H1 (cell line): ENCODE results near the gene TLE3. TPM values are rescaled to one million over a fixed set of nuclear protein-coding genes. Genes with fewer than 3 reads are reported as not detected.

Experiments used
- CTCF ChIA-PET: fragments of 300-600 bp; sonication (Branson Sonifier 250); formaldehyde crosslinking; loops from one replicate; lab custom pipeline; 2021; ENCODE audit not compliant: partially characterized antibody; lab: Charles Lee
- POLR2A ChIA-PET: fragments of 300-600 bp; sonication (Branson Sonifier 250); formaldehyde crosslinking; loops from one replicate; lab custom pipeline; 2021; ENCODE audit warnings: inconsistent platforms; ENCODE audit not compliant: partially characterized antibody; lab: Charles Lee
- DNase-seq, 2 experiments: peaks; one replicate each; pipeline versions ENCODE4 v3.0.0 to v3.0.0-alpha.2; 2010 to 2022; ENCODE audit warnings: low spot score in 2 of 2, low read depth in 1 of 2, mixed read lengths in 1 of 2
- FAIRE-seq: peaks from 2 replicates; lab custom pipeline; 2011; peaks lifted over from hg19 to GRCh38; lab: Jason Lieb, UNC
- H2AFZ ChIP-seq: 2 replicates; pipeline ENCODE4 v1.8.1; 2012; ENCODE audit warnings: low read length, inconsistent platforms
- H2AK5ac ChIP-seq: 2 replicates; pipeline ENCODE4 v1.6.1; 2013; ENCODE audit warnings: low read depth, low read length
- H2BK120ac ChIP-seq: replicated peaks from 2 replicates; pipeline ENCODE3; 2013; ENCODE audit warnings: low read depth, low read length, inconsistent platforms
- H2BK12ac ChIP-seq: 2 replicates; pipeline ENCODE4 v1.6.1; 2013; ENCODE audit warnings: low read depth, low read length
- H2BK15ac ChIP-seq: 2 replicates; pipeline ENCODE4 v1.6.1; 2013; ENCODE audit warnings: low read length
- H2BK20ac ChIP-seq: 2 replicates; pipeline ENCODE4 v1.6.1; 2013; ENCODE audit warnings: low read length
- H2BK5ac ChIP-seq: 2 replicates; pipeline ENCODE4 v1.6.1; 2013; ENCODE audit warnings: low read depth, low read length
- H3K14ac ChIP-seq: 2 replicates; pipeline ENCODE4 v1.6.1; 2013; ENCODE audit warnings: inconsistent platforms; ENCODE audit not compliant: insufficient read length
- H3K18ac ChIP-seq: 2 replicates; pipeline ENCODE4 v1.6.1; 2013; ENCODE audit warnings: low read length; ENCODE audit errors: extremely low read depth
- H3K23ac ChIP-seq: 2 replicates; pipeline ENCODE4 v1.6.1; 2013; ENCODE audit warnings: inconsistent platforms; ENCODE audit not compliant: insufficient read length
- H3K23me2 ChIP-seq: 2 replicates; pipeline ENCODE4 v1.6.1; 2013; ENCODE audit warnings: low read depth, low read length
- H3K27ac ChIP-seq: 2 replicates; pipeline ENCODE4 v1.6.1; 2011; ENCODE audit warnings: low read depth, low read length, inconsistent platforms
- H3K27me3 ChIP-seq, 4 experiments: replicated peaks in 1 of 4; 1 replicate in 1 of 4; 2 replicates in 3 of 4; pipeline versions ENCODE4 v1.6.1 to v1.8.1; 2011 to 2013; ENCODE audit warnings: low read length in 3 of 4, mild to moderate bottlenecking in 3 of 4, inconsistent platforms in 2 of 4, mixed read lengths in 2 of 4, moderate library complexity in 1 of 4; ENCODE audit not compliant: control insufficient read depth in 3 of 4, insufficient read depth in 3 of 4; ENCODE audit errors: extremely low read depth in 1 of 4
- H3K36me3 ChIP-seq, 4 experiments: 2 replicates each; pipeline versions ENCODE4 v1.6.1 to v1.8.1; 2011 to 2013; ENCODE audit warnings: mild to moderate bottlenecking in 4 of 4, low read length in 3 of 4, moderate library complexity in 2 of 4, control low read depth in 1 of 4, inconsistent platforms in 1 of 4; ENCODE audit not compliant: insufficient read depth in 4 of 4, control insufficient read depth in 2 of 4
- H3K4ac ChIP-seq: replicated peaks from 2 replicates; pipeline ENCODE3; 2013; ENCODE audit warnings: low read length, low read depth, mixed read lengths, inconsistent platforms; ENCODE audit not compliant: insufficient read length
- H3K4me1 ChIP-seq, 4 experiments: replicated peaks in 1 of 4; 1 replicate in 1 of 4; 2 replicates in 3 of 4; pipeline versions ENCODE4 v1.6.1 to v1.8.1; 2011 to 2013; ENCODE audit warnings: low read length in 3 of 4, inconsistent platforms in 2 of 4, mixed read lengths in 1 of 4; ENCODE audit not compliant: insufficient read depth in 4 of 4, control insufficient read depth in 3 of 4
- H3K4me2 ChIP-seq, 2 experiments: 2 replicates each; pipeline versions ENCODE4 v1.6.1 to v1.8.1; 2011 to 2013; ENCODE audit warnings: low read depth in 2 of 2, low read length in 2 of 2, control low read depth in 1 of 2, inconsistent platforms in 1 of 2, mild to moderate bottlenecking in 1 of 2; ENCODE audit not compliant: insufficient read depth in 1 of 2
- H3K4me3 ChIP-seq, 4 experiments: fragments of 200-600, 300-600 bp in 1 of 4; sonication (generic), shearing (Covaris generic), sonication (Bioruptor Twin) in 1 of 4; 2 replicates each; pipeline versions ENCODE4 v1.5.1 to v1.8.1; 2011 to 2016; ENCODE audit warnings: low read length in 4 of 4, low read depth in 3 of 4, control low read depth in 2 of 4, inconsistent platforms in 2 of 4, mild to moderate bottlenecking in 2 of 4, mixed read lengths in 1 of 4, moderate library complexity in 1 of 4; ENCODE audit not compliant: insufficient read depth in 2 of 4; ENCODE audit errors: extremely low read depth in 1 of 4
- H3K56ac ChIP-seq: replicated peaks from 2 replicates; pipeline ENCODE3; 2013; ENCODE audit warnings: low read depth, mild to moderate bottlenecking, mixed read lengths, low read length, inconsistent platforms; ENCODE audit not compliant: insufficient read length
- H3K79me1 ChIP-seq: 2 replicates; pipeline ENCODE4 v1.6.1; 2013; ENCODE audit warnings: low read depth, low read length, control low read depth
- H3K79me2 ChIP-seq, 2 experiments: 2 replicates each; pipeline versions ENCODE4 v1.6.1 to v1.8.1; 2012 to 2013; ENCODE audit warnings: low read length in 2 of 2, mild to moderate bottlenecking in 2 of 2, inconsistent platforms in 1 of 2; ENCODE audit not compliant: insufficient read depth in 2 of 2, control insufficient read depth in 1 of 2
- H3K9ac ChIP-seq, 4 experiments: replicated peaks in 1 of 4; 1 replicate in 1 of 4; 2 replicates in 3 of 4; pipeline versions ENCODE4 v1.6.1 to v1.8.1; 2011 to 2013; ENCODE audit warnings: low read depth in 3 of 4, low read length in 3 of 4, control low read depth in 2 of 4, mild to moderate bottlenecking in 2 of 4, moderate library complexity in 2 of 4, inconsistent platforms in 1 of 4; ENCODE audit errors: extremely low read depth in 1 of 4
- H3K9me3 ChIP-seq, 2 experiments: 2 replicates each; pipeline versions ENCODE4 v1.6.1 to v1.8.1; 2012 to 2013; ENCODE audit warnings: mild to moderate bottlenecking in 2 of 2, moderate library complexity in 2 of 2, control low read depth in 1 of 2, inconsistent platforms in 1 of 2, low read depth in 1 of 2, low read length in 1 of 2, mixed read lengths in 1 of 2; ENCODE audit not compliant: insufficient read depth in 2 of 2
- H4K20me1 ChIP-seq, 2 experiments: replicated peaks in 1 of 2; 2 replicates each; pipeline versions ENCODE3 to v1.8.1; 2011 to 2013; ENCODE audit warnings: inconsistent platforms in 2 of 2, low read length in 2 of 2, mild to moderate bottlenecking in 1 of 2; ENCODE audit not compliant: insufficient read depth in 2 of 2, control insufficient read depth in 1 of 2
- H4K5ac ChIP-seq: 2 replicates; pipeline ENCODE4 v1.6.1; 2013; ENCODE audit warnings: low read length, low read depth, mixed read lengths, inconsistent platforms; ENCODE audit not compliant: insufficient read length
- H4K8ac ChIP-seq: 2 replicates; pipeline ENCODE4 v1.8.0; 2013; ENCODE audit warnings: mild to moderate bottlenecking, moderate library complexity, low read length, inconsistent platforms; ENCODE audit not compliant: insufficient read depth; ENCODE audit errors: extremely low read depth
- H4K91ac ChIP-seq: replicated peaks from 2 replicates; pipeline ENCODE3; 2013; ENCODE audit warnings: low read length, mixed read lengths, inconsistent platforms; ENCODE audit not compliant: insufficient read length
- ASH2L ChIP-seq: fragments of 200-600, 300-600 bp; sonication (generic); IDR thresholded peaks from one replicate; pipeline ENCODE4 v1.7.1; 2017; ENCODE audit warnings: low read length
- HDAC2 ChIP-seq, 2 experiments: fragments of 300-600 bp in 1 of 2; sonication (generic) in 1 of 2; IDR thresholded peaks; 2 replicates each; pipeline ENCODE4 v1.6.1; 2011 to 2012; ENCODE audit warnings: low read depth in 2 of 2, low read length in 2 of 2, mild to moderate bottlenecking in 2 of 2, moderate library complexity in 2 of 2, borderline replicate concordance in 1 of 2, inconsistent platforms in 1 of 2
- MAFK ChIP-seq: IDR thresholded peaks from 2 replicates; pipeline ENCODE4 v1.6.1; 2012; ENCODE audit warnings: low read depth, mild to moderate bottlenecking, improper control_type of control experiment, low read length
- MAX ChIP-seq: IDR thresholded peaks from 2 replicates; pipeline ENCODE4 v1.6.1; 2012; ENCODE audit warnings: inconsistent platforms
- NANOG ChIP-seq: IDR thresholded peaks from 2 replicates; pipeline ENCODE4 v1.6.1; 2011; ENCODE audit warnings: low read length, low read depth, mild to moderate bottlenecking, inconsistent platforms; ENCODE audit not compliant: insufficient read depth, poor library complexity, severe bottlenecking
- POLR2A ChIP-seq, 2 experiments: IDR thresholded peaks; 1 replicate in 1 of 2; 2 replicates in 1 of 2; pipeline ENCODE4 v1.6.1; 2011; ENCODE audit warnings: low read depth in 2 of 2, low read length in 2 of 2, mild to moderate bottlenecking in 2 of 2; ENCODE audit errors: control extremely low read depth in 1 of 2
- RAD21 ChIP-seq, 2 experiments: IDR thresholded peaks in 1 of 2; conservative IDR thresholded peaks in 1 of 2; 2 replicates each; pipeline ENCODE4 v1.6.1; 2011; ENCODE audit warnings: low read depth in 2 of 2, low read length in 2 of 2, improper control_type of control experiment in 1 of 2, inconsistent platforms in 1 of 2, mild to moderate bottlenecking in 1 of 2, moderate library complexity in 1 of 2
- SIN3A ChIP-seq, 2 experiments: IDR thresholded peaks in 1 of 2; conservative IDR thresholded peaks in 1 of 2; 2 replicates each; pipeline ENCODE4 v1.6.1; 2011 to 2012; ENCODE audit warnings: low read length in 2 of 2, improper control_type of control experiment in 1 of 2, low read depth in 1 of 2, mild to moderate bottlenecking in 1 of 2
- SRF ChIP-seq: IDR thresholded peaks from 2 replicates; pipeline ENCODE4 v1.6.1; 2011; ENCODE audit warnings: mild to moderate bottlenecking, low read depth, low read length, moderate library complexity
- YY1 ChIP-seq: IDR thresholded peaks from 2 replicates; pipeline ENCODE4 v1.6.1; 2011; ENCODE audit warnings: low read depth, mild to moderate bottlenecking, low read length
- WGBS, 2 experiments: shearing (Covaris generic) in 1 of 2; methylation state at CpG; one replicate each; pipeline versions ENCODE4 v1.1.6 to v1.1.7; 2013 to 2015; ENCODE audit warnings: low lambda C conversion rate in 2 of 2, mixed read lengths in 2 of 2, inconsistent platforms in 1 of 2, low coverage in 1 of 2, missing lambda C conversion rate in 1 of 2; ENCODE audit not compliant: insufficient replicate concordance in 2 of 2, insufficient coverage in 1 of 2, insufficient read length in 1 of 2; ENCODE audit errors: extremely low coverage in 1 of 2, missing lambda C conversion rate in 1 of 2; 5-methylcytosine and 5-hydroxymethylcytosine counted together
- polyA plus RNA-seq, 7 experiments: library from polyadenylated mRNA; depleted of rRNA in 3 of 7; stranded (reverse) in 5 of 7; unstranded in 2 of 7; fragments of >200 nt in 5 of 7; fragments of 200-250 nt in 2 of 7; gene quantifications; 1 replicate in 5 of 7; 2 replicates in 1 of 7; 4 replicates in 1 of 7; pipeline versions ENCODE4 v1.2.1 to v1.2.3, GENCODE V29; 2011 to 2013; ENCODE audit warnings: missing spikeins in 2 of 7, mixed read lengths in 2 of 7
- total RNA-seq: library from RNA; stranded (reverse); fragmentation: NEBNext Ultra II Directional; extraction: Animal tissue kit (Norgen Biotek cat#: 25700); gene quantifications from 2 replicates; pipeline ENCODE4 v1.2.1, GENCODE V29; 2021

TLE3 gene
- total and polyA plus RNA-seq, 2 of the 8 experiments (the other 6 are each of a cell fraction or from before 2014, with no cell fraction given) = 25.1 to 61.2 TPM

GRCh38 chr15:70014860-70015490 is 82.7 kb downstream of the TLE3 start:
- FAIRE-seq = peak; percentile 62
- peak overlapping the region; percentile 23 for H4K91ac ChIP-seq
- no peak overlapping the region for H2BK120ac ChIP-seq
- peak overlapping the region; percentile 41 for H3K18ac ChIP-seq
- H4K20me1 ChIP-seq = no peaks in the 10 kb centered on the region
- H3K4me1 ChIP-seq = peaks cover 0 to 22% (median 16%) of the 10 kb centered on the region in 4 experiments; a peak in 6 of 7 replicates
- H3K79me2 ChIP-seq = no peaks in the 10 kb centered on the region
- CTCF ChIA-PET = interaction anchor here (0.7 to 1.7 kb wide), 5 partner anchors 10 to 272 kb away, joined by 3 to 4 read pairs (median 3); no protein-coding TSS in a partner anchor
- peak overlapping the region in 1 of 4 experiments; percentile 16; a peak in 2 of 7 replicates for H3K9ac ChIP-seq
- peak overlapping the region; percentile 89; the same call in 1 of the 2 replicates for H2BK15ac ChIP-seq
- peaks cover 0 to 2% (median 0%) of the 10 kb centered on the region in 4 experiments; a peak in 2 of 7 replicates for H3K27me3 ChIP-seq
- H2BK5ac ChIP-seq = peak overlapping the region; percentile 76
- peak overlapping the region; percentile 27 for H4K5ac ChIP-seq
- no peaks in the 10 kb centered on the region for H3K9me3 ChIP-seq
- H2BK20ac ChIP-seq = peak overlapping the region; percentile 49
- POLR2A ChIA-PET = interaction anchor here (0.8 to 1.6 kb wide), 3 partner anchors 29 to 85 kb away, joined by 4 to 8 read pairs (median 5); partner anchors contain the start of gene TLE3
- H3K56ac ChIP-seq = no peak overlapping the region
- H3K79me1 ChIP-seq = no peaks in the 10 kb centered on the region
- H3K23me2 ChIP-seq = no peaks in the 10 kb centered on the region
- H4K8ac ChIP-seq = 0 out of 2 replicates have a peak overlapping the region, but pooled peaks have one; percentile 42
- no peak overlapping the region for H3K27ac ChIP-seq
- no peak overlapping the region for H3K23ac ChIP-seq
- no peak overlapping the region for H3K14ac ChIP-seq
- peak overlapping the region; percentile 16; the same call in 1 of the 2 replicates for H2AFZ ChIP-seq
- H2BK12ac ChIP-seq = peak overlapping the region; percentile 41; the same call in 1 of the 2 replicates
- DNase-seq = peak; percentile 51 to 69
- H3K36me3 ChIP-seq = no peaks in the 10 kb centered on the region
- 17% methylated on average over 8 of the region's 9 CpGs; no CpG with 5 or more reads in 1 of the 2 experiments for WGBS, 2 experiments
- 0 out of 2 replicates have a peak overlapping the region, but pooled peaks have one; percentile 18 for H2AK5ac ChIP-seq
- H3K4me3 ChIP-seq = no peak overlapping the region
- peak overlapping the region; percentile 49 to 61 for H3K4me2 ChIP-seq
- H3K4ac ChIP-seq = peak overlapping the region; percentile 11
- peak; percentile 87 for TF ChIP-seq ASH2L
- TF ChIP-seq NANOG = no peak
- TF ChIP-seq RAD21 (IDR thresholded peaks at IDR 0.05 in 1 of 2, conservative IDR thresholded peaks at IDR 0.05 in 1 of 2; ENCODE audit: low read depth in 2 of 2, low read length in 2 of 2) = peak in 1 of 2 experiments; percentile 49; a peak in 2 of 4 replicates
- TF ChIP-seq YY1 = no peak
- TF ChIP-seq MAX = peak; percentile 87
- 0 out of 3 replicates have a peak, but pooled peaks of 1 of the 2 experiments have one; percentile 52 for TF ChIP-seq POLR2A (IDR thresholded peaks at IDR 0.05; ENCODE audit: control extremely low read depth in 1 of 2, low read depth in 2 of 2, low read length in 2 of 2)
- no peak for TF ChIP-seq MAFK
- TF ChIP-seq SRF = no peak
- 0 out of 4 replicates have a peak, but pooled peaks have one; percentile 31 to 52 for TF ChIP-seq HDAC2 (IDR thresholded peaks at IDR 0.05; ENCODE audit: borderline replicate concordance in 1 of 2, low read depth in 2 of 2, low read length in 2 of 2)
- 0 out of 4 replicates have a peak, but pooled peaks of 1 of the 2 experiments have one; percentile 38 for TF ChIP-seq SIN3A (conservative IDR thresholded peaks at IDR 0.05 in 1 of 2, IDR thresholded peaks at IDR 0.05 in 1 of 2; ENCODE audit: low read depth in 1 of 2, low read length in 2 of 2)
